Keratinocyte (primary cell): Measurements from ENCODE around the gene ZCWPW1.
A peak's percentile ranks its signal among the peaks of the same experiment; 100 is the strongest.

ENCODE experiments used
- CTCF ChIP-seq, 3 experiments: IDR thresholded peaks in 1 of 3; conservative IDR thresholded peaks in 1 of 3; optimal IDR thresholded peaks in 1 of 3; 2 replicates in 2 of 3; 3 replicates in 1 of 3; pipeline versions ENCODE3 to v1.5.1; 2011; ENCODE audit warnings: low read length in 3 of 3, mild to moderate bottlenecking in 3 of 3, moderate library complexity in 2 of 3, control low read depth in 1 of 3, inconsistent platforms in 1 of 3; ENCODE audit not compliant: insufficient read depth in 2 of 3; ENCODE audit errors: extremely low read depth in 1 of 3
- EZH2 ChIP-seq: IDR thresholded peaks from one replicate; pipeline ENCODE4 v1.6.1; 2012; ENCODE audit warnings: inconsistent platforms, mild to moderate bottlenecking, low read length, moderate library complexity

GRCh38 chr7:100476903-100477870 is 48.7 kb upstream of the ZCWPW1 start:
- peak; percentile 42 to 62 (median 61) for TF ChIP-seq CTCF (optimal IDR thresholded peaks at IDR 0.05 in 1 of 3, IDR thresholded peaks at IDR 0.05 in 1 of 3, conservative IDR thresholded peaks at IDR 0.05 in 1 of 3; ENCODE audit: extremely low read depth in 1 of 3, insufficient read depth in 2 of 3, low read length in 3 of 3)
- TF ChIP-seq EZH2, result no peak
